HG03469 (cell line): ENCODE results near the gene ATP5ME.
A peak's percentile ranks its signal among the peaks of the same experiment; 100 is the strongest.
"Not testable (repeated sequence)": the region's sequence is repeated elsewhere in the genome, so short reads cannot be mapped to it uniquely, and the experiment has no call there.

ENCODE experiments used
- ATAC-seq: cut with Tn5 transposase; IDR thresholded peaks from one replicate; pipeline ENCODE4 v1.9.1; 2021; ENCODE audit warnings: mild to moderate bottlenecking, moderate library complexity, moderate number of reproducible peaks; ENCODE audit not compliant: unreplicated experiment

Gene ATP5ME

DNA sequence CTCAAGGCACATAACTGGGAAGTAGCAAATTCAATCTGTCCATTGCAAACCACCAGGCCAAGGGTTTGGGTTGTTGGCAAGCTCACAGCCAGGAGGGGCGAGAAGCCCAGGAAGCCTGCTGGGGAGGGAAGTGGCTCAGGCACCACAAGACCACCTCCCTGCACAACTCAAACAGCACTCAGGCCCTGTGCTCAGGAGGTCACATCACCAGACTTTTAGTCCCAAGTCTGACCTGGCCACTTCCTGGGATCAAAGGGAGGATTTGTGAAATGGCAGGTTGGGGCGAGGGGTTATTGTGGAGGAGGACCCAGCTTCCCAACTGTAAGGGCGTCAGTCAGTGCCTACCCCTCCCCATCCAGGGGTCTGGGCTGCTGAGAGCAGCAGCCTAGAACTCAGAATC, 2.3 kb downstream of the ATP5ME start:
- no peak for ATAC-seq

DNA sequence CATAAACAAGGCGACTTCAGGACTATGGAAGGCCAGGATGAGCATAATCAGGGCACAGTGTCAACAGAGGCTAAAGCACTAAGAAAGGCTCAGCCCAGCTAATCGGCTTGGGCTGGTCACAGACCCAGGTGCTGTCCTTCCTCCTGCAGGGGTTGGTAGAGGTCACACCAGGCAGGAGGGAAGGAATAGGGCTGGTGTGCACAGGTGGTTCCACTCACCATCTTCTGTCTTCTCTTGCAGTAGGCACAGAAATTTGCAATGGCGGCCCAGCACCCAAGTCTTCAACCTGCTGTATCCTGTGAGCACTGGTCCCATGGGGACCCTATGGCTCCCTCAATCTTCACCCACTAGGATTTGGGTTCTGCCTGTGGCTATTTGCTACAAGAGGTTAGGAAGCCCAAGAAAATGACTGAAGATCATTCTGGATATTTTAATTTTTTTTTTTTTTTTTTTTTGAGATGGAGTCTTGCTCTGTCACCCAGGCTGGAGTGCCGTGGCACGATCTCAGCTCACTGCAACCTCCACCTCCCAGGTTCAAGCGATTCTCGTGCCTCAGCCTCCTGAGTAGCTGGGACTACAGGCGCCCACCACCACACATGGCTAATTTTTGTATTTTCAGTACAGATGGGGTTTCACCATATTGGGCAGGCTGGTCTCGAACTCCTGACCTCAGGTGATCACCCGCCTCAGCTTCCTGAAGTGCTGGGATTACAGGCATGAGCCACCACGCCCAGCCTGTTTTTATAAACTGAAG, 4.1 kb downstream of the ATP5ME start:
- ATAC-seq, result not testable (repeated sequence)

DNA sequence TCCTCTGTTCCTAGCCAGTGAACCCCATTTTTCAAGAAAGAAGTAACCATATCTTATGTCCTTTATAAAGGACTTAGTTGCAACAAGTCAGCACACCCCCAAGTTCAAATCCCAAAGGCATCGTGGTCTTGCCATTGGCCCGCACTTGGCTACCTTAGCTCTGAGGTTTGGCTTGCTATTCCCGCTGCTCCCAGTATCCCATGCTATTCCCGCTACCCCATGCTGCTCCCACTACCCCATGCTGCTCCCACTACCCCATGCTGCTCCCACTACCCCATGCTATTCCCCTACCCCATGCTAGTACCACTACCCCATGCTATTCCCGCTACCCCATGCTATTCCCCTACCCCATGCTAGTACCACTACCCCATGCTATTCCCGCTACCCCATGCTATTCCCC, 5.9 kb downstream of the ATP5ME start:
- not testable (repeated sequence) for ATAC-seq

DNA sequence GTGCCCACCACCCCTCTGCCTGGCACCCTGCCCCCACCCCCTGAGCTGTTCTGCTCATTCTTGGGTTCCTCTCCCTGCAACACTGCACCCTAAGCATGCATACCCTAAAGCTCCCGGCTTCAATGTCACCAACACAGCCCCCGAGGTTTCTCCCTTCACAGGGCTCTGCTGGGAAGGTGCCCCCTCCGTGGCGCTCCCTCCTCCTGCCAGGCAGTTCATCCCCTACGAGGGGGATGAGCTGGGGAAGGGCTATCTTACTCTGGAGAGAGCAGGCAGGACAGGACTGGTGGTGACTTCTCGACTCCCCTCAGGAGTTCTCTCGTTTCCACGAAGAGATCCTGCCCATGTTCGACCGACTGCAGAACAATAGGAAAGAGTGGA, 6.5 kb downstream of the ATP5ME start:
- ATAC-seq, result no peak

DNA sequence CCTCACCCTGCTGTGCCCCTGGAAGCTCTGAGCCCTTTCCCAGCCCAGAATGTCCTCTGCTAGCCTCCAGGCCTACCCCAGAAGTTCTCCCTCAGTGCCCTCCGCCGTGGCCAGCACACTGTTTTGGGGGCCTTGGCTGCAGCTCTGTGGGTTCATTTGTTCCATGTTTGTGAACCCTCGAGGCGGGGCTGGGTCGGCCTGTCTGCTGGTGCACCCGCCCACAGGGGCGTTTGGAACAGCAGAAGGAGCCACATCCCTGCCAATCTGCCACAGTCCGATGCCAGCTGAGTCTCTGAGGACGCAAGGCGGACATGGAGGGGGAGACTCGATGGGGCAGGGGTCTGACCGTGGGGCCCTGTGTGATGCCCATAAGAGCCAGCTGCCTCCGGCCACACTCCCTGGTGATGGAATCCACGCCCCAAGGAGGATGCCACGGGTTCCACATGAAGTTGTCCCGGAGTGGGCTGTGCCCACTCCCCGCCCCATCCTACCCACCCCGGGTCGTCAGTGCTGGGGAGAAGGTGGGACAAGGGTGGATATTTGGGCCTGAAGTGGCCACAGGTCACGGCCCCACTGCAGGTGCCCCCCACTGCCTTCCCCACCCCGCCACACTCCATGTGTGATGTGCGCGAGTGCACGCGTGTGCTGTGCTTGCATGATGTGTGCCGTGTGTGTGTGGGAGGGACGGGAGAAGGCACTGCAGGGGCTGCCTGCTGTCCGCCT, 7.1 kb downstream of the ATP5ME start:
- no peak for ATAC-seq

DNA sequence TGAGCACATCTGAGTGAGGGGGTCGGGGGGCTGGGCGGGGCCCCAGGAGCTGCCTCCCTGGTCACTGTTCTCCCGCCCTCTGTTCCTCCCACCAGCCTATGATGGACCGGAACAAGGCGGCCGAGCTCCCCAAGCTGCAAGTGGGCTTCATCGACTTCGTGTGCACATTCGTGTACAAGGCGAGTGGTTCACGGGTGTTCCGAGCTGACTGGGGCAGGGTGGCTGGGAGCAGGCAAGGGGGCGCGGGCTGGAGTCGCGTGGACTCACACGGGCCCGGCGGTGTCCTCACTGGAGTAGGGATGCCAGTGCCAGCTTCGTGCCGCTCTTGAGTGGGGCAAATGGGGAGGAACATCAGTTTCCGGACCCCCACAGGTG, 7.7 kb downstream of the ATP5ME start:
- ATAC-seq, result no peak

DNA sequence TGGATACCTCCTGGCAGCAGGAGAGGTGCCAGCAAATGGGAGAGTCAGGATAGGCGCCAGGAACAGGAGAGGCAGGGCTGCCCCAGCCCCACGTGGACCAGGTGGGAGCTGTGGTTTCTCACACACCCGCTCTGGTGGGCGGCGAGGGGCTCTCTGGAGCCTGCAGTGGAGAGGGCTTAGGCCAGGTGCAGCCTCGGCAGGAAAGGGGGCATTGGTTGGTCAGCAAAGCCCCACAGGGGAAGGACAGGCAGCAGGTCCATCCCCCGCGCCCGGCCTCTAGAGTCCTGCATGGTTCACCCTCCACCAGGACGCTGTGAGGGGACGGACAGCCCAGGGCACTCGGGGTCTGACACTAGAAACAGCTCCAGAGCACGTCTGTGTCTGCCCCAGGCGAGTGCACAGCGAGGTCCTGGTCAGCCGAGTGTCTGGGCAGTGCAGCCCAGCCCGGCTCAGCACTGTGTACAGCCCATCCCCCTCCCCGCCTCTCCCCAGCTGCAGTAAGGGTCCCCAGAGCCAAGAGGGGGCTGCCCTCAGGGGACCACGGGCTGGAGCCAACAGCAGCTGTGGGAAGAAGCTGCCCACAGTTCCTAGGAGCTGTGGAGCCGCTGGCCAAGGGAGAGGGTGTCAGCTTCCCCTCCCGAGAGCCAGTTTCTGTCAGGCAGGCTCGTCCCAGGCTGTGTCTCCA, 8.2 kb downstream of the ATP5ME start:
- ATAC-seq, result no peak

DNA sequence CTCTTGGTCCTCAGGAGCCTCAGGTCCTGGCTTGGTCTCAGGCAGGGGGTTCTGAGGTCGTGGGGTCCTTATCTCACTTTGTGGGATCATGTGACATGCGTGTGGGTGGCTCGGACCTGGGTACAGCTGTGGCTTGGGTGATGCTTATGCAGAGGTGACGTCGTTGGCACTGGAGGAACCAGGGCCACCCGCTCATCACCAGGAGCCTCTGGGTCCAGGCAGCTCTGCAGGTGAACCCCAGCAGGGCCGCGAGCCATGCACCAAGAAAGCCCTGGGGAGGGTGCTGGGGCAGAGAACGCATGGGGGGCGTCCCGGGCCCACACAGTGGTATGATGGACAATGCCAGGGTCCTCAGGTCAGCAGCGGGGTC, 8.7 kb downstream of the ATP5ME start:
- ATAC-seq, result no peak

DNA sequence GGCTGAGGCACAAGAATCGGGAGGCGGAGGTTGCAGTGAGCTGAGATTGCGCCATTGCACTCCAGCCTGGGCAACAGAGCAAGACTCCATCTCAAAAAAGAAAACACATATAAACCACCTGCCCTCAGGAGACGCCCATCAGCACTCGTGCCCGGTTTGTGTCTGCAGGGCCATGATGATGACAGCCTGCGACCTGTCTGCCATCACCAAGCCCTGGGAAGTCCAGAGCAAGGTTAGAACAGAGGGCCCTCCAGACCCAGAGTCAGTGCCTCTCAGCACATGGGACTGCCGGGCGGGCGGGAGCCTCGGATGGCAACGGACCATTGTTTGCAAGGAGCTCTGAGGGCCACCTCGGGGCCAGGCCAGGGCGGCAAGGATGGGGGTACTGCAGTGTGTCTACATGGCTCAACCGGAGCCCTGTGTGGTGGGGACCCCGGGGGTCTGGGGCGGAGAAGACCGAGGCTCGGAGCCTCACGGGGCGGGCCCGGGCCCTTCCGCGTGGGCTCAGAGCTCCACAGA, 9.3 kb downstream of the ATP5ME start:
- no peak for ATAC-seq

DNA sequence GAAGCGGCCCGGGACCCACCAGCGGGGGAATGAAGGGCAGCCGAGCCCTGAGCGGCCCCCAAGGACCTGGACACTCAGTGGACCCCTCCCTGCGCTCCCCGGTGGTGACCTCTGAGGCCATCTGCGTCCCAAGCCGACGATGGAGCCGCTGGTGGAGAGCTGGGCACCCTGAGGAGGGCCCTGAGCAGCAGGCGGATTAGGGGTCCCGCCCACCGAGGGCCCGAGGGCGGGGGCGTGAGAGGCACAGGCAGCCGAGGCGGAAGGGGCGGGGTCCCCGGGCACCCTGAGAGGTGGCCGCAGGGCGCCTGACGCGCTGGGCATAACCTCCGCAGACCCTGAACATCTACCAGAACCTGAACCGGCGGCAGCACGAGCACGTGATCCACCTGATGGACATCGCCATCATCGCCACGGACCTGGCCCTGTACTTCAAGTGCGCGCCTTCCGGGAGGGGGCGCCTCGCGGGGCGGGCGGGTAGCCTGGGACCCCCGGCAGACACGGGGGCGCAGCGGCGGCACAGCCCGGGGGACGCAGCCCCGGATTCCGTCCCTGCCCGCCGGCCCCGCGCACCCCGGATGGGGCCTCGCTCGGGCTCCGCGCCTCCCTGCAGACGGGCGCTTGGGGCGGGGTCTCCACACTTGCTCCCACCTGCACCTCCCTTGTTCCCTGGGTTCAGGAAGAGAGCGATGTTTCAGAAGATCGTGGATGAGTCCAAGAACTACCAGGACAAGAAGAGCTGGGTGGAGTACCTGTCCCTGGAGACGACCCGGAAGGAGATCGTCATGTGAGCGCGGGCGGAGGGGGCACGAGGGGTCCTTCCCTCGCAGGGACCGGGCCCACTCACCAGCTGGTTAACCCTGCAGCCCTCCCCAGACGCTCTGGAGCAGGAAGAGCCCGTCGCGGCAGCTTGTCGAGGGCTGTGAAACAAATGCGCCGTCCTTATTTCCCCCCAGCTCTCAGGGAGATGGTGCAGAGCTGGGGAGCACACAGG, 10.3 kb downstream of the ATP5ME start:
- peak; percentile 42 for ATAC-seq

DNA sequence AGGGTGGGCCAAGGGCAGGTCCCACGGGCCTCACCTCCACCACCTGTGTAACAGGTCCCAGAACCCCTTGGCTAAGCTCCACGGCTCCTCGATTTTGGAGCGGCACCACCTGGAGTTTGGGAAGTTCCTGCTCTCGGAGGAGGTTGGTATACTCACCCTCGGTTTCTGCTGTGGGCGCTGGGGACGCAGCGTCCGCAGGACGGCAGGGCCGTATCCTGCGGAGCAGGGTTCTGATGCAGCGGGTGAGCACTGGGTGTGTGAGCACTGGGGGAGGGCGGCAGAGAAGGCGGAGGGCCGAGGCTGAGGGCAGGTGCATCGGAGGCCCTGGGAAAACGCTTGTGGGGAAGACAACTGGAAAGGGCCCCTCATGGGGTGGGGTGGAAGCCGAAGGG, 11.0 kb downstream of the ATP5ME start:
- no peak for ATAC-seq

DNA sequence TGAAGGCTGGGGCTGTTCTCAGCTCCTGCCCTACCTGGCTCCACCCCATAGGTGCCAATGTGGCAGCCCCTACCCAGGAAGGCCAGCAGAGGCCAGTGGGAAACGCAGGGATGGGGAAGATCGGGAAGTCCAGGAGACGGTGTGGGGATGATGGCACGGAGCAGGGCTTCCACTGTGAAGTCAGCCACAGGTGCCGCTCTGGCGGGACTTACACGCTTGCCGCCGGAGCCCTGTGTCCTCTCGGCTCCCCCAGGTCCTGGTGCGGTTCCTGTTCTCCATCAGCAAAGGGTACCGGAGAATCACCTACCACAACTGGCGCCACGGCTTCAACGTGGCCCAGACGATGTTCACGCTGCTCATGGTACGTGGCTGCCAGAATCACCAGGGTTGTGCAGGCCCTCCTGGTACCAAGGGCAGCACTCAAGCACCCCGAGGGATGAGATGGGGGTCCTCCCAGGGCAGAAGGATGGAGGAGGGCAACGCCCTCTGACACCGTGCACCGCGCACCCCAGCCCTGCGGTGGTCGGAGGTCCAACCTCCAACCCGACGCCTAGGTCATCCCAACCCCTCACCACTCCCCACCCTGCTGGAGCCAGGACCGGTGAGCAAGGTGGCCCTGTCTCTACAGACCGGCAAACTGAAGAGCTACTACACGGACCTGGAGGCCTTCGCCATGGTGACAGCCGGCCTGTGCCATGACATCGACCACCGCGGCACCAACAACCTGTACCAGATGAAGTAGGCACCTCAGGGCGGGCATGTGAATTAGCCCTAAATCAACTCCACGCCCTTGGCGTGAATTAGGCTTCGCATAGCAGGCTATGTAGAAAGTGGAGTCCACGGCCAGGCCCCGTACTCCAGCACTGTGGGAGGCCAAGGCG, 12.0 kb downstream of the ATP5ME start:
- no peak for ATAC-seq

DNA sequence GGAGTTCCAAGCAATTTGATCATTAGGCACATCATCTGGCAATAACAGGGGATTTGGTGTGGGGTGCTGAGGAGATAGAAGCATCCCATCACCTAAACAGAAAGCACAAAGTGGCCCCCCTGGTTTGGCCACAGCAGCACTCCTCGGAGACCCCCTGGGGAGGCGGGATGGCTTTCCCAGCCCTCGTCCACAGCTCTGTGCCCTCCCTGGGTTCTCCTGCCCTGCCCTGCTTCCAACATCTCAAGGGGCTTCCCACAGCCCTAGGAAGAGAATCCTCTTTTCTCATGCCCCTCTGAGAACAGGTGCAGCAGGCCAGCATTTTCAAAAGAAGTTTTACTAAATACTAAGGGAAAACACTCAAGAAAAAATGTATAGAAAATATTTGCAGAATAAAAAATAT, 12.8 kb downstream of the ATP5ME start:
- ATAC-seq, result no peak

DNA sequence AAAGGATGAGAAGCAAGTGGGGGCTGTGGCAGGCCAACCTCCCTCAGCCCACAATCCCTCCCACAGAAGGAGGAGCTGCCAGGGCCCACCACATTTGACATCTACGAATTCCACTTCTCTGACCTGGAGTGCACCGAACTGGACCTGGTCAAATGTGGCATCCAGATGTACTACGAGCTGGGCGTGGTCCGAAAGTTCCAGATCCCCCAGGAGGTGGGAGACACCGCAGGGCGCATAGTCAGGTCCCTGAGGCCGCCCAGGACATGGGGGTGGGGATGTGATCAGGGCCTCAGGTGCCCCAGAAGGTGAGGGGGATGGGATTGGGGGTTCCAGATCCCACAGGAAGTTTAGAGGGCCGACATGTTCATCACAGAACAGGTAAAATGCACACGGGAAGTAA, 13.7 kb downstream of the ATP5ME start:
- ATAC-seq, result no peak

DNA sequence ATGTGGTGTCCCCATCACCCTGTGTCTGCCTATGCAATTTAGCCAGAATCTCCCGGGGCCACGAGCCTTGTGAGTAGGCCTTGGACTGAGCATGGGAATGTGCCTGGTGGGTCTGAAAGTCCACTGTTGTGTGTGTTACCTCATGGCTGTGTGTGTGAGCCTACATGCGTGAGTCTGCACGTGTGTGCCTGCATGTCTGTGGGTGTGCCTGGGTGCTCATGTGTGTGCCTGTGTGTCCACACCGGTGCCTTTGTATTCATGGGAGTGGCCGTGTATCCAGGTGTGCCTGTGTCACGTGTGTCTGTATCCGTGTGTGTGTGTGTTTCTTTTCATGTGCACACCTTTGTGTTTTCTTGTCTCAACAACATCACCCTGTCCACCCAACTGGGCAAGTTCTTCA, 14.2 kb downstream of the ATP5ME start:
- ATAC-seq, result no peak

DNA sequence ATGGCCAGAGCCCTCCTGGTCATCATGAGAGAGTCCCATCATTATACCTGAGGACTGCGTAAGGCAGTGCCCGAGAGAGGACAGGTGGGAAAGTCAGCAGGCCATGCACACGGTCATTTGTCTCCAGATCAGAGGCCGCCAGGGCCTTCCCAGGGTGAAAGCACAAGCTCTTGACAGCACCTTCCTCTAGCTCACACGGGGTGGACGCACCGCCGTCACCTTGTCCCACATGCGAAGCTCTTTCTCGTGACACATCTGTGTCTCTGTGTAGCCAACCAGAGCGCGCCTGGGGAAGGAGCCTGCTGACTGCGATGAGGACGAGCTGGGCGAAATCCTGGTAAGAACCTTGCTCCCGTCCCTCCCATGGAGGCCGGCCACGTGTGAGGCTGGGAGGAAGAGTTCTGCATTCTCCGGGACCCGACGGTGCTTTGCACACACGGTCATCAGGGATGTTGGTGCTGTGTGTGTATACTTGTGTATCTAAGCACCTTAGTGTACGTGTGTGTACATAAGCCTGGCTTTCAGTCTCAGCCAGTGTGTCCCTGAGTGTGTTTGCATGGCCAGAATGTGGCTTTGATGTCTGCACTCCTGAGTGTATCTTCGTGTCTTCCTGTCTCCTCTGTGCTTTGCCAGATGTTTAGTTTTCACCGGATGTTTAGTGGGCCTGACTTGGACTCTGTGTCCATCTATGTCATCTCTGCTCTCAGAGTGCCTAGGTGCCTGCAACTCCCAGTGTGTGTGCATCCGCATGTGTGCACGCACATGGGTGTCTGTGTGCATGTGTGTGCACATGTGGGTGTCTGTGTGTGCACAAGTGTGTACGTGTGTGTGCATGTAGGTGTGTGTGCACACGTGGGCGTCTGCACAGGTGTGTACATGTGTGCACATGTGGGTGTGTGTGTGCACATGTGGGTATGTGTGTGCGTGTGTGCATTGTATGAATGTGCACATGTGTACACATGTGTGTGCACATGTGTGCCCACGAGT, 15.1 kb downstream of the ATP5ME start:
- no peak for ATAC-seq

DNA sequence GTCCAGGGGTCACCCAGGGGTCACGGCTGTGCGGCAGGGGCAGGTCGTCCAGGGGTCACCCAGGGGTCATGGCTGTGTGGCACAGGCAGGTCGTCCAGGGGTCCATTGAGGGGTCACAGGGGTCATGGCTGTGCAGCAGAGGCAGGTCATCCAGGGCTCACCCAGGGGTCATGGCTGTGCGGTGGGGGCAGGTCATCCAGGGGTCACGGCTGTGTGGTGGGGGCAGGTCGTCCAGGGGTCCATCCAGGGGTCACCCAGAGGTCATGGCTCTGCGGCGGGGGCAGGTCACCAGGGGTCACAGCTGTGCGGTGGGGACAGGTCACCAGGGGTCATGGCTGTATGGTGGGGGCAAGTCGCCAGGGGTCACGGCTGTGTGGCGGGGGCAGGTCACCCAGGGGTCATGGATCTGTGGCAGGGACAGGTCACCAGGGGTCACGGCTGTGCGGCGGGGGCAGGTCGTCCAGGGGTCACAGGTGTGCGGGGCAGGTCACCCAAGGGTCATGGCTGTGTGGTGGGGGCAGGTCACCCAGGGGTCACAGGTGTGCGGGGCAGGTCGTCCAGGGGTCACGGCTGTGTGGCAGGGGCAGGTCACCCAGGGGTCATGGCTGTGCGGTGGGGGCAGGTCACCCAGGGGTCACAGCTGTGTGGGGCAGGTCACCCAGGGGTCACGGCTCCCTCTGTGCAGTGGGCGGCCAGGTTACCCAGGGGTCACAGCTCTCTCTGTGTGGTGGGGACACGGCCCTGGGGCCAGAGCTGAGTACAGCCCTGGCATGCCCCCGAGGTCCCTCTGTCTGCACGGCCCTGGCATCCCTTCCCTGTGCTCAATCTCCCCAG, 16.0 kb downstream of the ATP5ME start:
- no peak for ATAC-seq
